PFSK-1 (cell line): ENCODE results near the gene HS1BP3.

Experiments used
- FOXP2 ChIP-seq: optimal IDR thresholded peaks from 2 replicates; pipeline ENCODE3; 2011; ENCODE audit warnings: borderline replicate concordance, control low read depth, inconsistent platforms; ENCODE audit not compliant: insufficient read depth; ENCODE audit errors: extremely low read length, extremely low read depth
- POLR2AphosphoS5 ChIP-seq: IDR thresholded peaks from 2 replicates; pipeline ENCODE4 v1.6.1; 2012; ENCODE audit warnings: low read depth, mild to moderate bottlenecking, control low read depth, low read length, moderate library complexity
- REST ChIP-seq, 2 experiments: IDR thresholded peaks; 2 replicates each; pipeline versions ENCODE4 v1.6.1 to v1.8.0; 2011 to 2012; ENCODE audit warnings: low read depth in 2 of 2, low read length in 2 of 2, control low read depth in 1 of 2, inconsistent platforms in 1 of 2, mild to moderate bottlenecking in 1 of 2, moderate library complexity in 1 of 2; ENCODE audit not compliant: insufficient read depth in 1 of 2
- SIN3A ChIP-seq: IDR thresholded peaks from 2 replicates; pipeline ENCODE4 v1.6.1; 2012; ENCODE audit warnings: mild to moderate bottlenecking, low read length, moderate library complexity, borderline replicate concordance; ENCODE audit not compliant: insufficient read depth
- TAF1 ChIP-seq: IDR thresholded peaks from 2 replicates; pipeline ENCODE4 v1.6.1; 2012; ENCODE audit warnings: low read length, control low read depth, borderline replicate concordance; ENCODE audit not compliant: insufficient read depth

HS1BP3 gene

DNA sequence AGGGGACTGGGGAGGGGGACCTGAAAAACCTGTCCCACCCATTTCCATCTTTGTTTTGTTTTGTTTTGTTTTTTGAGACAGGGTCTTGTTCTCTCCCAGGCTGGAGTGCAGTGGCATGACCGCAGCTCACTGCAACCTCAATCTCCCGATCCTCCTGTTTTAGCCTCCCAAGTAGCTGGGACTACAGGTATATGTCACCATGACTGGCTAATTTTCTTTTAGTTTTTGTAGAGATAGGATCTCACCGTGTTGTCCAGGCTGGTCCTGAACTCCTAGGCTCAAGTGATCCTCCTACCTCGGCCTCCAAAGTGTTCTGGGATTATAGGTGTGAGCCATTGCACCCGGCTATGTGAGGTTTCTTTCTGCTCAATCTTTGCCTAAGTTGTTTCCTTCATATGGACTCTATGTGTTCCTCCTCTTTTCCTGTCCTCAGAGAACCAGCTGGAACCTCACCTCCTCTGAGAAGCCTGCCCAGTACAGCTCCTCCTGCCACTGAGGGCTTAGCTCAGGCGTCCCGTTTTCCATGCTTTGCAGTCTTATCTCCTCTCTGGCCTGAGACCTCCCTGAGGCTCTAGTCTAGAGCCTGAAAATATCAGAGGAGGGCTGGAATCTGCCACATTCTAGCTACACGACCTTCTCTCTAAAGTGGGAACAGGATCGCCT lies 74.8 kb downstream of the HS1BP3 start:
- no peak for TF ChIP-seq TAF1
- TF ChIP-seq POLR2AphosphoS5 = no peak
- TF ChIP-seq FOXP2 = no peak
- no peak for TF ChIP-seq SIN3A
- no peak for TF ChIP-seq REST (IDR thresholded peaks at IDR 0.05; ENCODE audit: insufficient read depth in 1 of 2, low read depth in 2 of 2, low read length in 2 of 2)

- TF ChIP-seq SIN3A (no peak), TAF1 (no peak), REST (IDR thresholded peaks at IDR 0.05; ENCODE audit: insufficient read depth in 1 of 2, low read depth in 2 of 2, low read length in 2 of 2) (no peak), POLR2AphosphoS5 (no peak), FOXP2 (no peak)
These were observed 75.5 kb downstream of the HS1BP3 start for GRCh38 chr2:20575414-20575813.

GRCh38 chr2:20574930-20575329 lies 76.0 kb downstream of the HS1BP3 start:
- TF ChIP-seq FOXP2 (no peak), TAF1 (no peak), POLR2AphosphoS5 (no peak), REST (IDR thresholded peaks at IDR 0.05; ENCODE audit: insufficient read depth in 1 of 2, low read depth in 2 of 2, low read length in 2 of 2) (no peak), SIN3A (no peak)

- TF ChIP-seq REST (IDR thresholded peaks at IDR 0.05; ENCODE audit: insufficient read depth in 1 of 2, low read depth in 2 of 2, low read length in 2 of 2) (no peak), FOXP2 (no peak), TAF1 (no peak), POLR2AphosphoS5 (no peak), SIN3A (no peak)
These were observed 76.4 kb downstream of the HS1BP3 start for GRCh38 chr2:20574423-20574911.
